HG03469 (cell line): ENCODE measurements around the gene TRIM10.
"Not testable (repeated sequence)": the region's sequence is repeated elsewhere in the genome, so short reads cannot be mapped to it uniquely, and the experiment has no call there.

Source experiments
- ATAC-seq: cut with Tn5 transposase; IDR thresholded peaks from one replicate; pipeline ENCODE4 v1.9.1; 2021; ENCODE audit warnings: mild to moderate bottlenecking, moderate library complexity, moderate number of reproducible peaks; ENCODE audit not compliant: unreplicated experiment

TRIM10 gene

DNA sequence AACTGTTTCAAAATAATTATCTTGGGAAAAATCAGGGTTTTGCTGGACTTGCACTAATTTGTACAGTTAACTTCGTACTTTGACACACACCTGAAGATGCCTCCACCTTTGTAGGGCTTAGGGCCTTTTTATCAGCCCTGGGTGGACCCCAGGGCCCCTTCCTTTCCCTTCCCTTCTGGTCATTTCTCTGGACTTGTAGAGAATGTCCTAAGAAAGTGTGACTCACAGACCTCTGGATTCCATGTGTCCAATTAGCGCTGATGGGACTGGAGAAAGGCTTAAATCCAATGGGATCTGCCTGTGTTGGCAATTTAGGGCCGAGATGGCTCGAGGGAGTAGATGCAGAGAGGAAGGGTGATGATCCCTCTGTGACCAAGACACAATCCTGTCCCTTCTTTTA, 11.7 kb upstream of the TRIM10 start:
- no peak for ATAC-seq

DNA sequence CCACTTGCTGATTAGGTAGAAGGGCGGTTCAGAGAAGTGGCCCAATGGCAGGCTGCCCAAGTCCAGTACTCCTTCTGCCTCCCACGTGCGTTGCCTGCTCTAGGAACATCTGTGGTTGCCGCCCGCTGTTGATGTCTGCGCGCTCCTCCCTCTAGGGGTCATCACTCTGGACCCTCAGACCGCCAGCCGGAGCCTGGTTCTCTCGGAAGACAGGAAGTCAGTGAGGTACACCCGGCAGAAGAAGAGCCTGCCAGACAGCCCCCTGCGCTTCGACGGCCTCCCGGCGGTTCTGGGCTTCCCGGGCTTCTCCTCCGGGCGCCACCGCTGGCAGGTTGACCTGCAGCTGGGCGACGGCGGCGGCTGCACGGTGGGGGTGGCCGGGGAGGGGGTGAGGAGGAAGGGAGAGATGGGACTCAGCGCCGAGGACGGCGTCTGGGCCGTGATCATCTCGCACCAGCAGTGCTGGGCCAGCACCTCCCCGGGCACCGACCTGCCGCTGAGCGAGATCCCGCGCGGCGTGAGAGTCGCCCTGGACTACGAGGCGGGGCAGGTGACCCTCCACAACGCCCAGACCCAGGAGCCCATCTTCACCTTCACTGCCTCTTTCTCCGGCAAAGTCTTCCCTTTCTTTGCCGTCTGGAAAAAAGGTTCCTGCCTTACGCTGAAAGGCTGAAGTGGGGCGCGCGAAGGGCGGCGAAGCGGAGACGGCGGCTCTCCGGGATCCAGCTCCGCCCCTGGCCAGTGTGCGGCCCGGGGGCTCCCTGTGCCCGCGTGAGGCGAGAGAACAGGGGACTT, 10.9 kb upstream of the TRIM10 start:
- no peak for ATAC-seq

DNA sequence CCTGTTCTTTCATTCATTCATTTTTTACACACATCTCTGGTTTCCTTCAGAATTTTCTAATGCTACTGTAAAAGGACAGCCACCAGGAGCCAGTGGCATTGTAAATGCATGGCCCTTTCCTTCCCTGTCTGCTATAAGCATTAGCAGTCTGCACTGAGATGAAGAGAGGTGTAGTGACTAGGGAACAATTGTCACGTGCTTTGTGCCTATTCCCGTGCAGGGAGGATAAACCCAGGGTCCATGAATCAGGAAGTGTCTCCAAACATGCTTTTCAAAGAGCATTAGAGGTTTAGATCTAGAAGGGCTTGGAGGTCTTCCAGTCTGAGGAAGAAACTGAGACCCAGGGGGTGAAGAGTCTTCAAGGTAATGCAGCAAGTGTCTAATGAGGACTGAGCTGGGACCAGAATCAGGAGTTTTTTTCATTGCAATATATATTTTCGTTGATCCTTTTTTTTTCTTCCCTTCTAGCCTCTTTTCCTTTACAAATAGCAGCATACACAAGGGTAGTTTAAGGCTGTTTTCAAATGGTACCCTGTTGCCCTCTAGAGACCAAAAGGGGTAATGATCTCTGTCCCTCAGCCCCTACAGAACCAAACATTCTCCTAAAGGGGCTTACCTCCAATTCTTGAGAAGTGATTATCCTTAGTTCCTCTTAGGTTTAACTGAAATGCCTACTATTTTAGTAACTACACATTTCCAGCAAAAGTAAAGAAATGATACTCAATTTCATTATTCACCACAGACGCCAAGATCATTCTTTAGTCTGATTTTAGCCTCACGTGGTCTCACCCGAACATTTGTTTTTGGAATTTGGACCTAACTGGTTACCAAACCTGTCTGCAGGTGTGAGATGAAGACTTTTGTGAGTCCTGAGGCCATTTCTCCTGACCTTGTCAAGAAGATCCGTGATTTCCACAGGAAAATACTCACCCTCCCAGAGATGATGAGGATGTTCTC, 8.9 kb upstream of the TRIM10 start:
- no peak for ATAC-seq

DNA sequence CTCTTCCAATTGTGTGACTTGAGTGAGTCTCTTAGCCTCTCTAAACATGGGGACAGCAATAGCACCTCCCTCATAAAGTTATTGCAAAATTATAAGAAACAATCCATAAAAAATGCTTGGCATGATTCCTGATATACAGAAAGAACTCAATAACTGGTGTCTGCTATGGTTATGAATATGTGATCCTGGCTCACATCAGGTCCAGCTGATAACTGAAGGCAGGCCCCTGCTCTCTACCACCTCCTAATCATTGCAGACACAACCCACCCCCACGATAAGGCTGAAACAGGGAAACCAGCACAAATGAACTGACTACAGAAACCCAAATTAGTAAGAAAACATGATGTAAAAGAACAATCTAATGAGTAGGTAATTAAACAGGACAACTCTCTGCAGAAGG, 7.7 kb upstream of the TRIM10 start:
- no peak for ATAC-seq

DNA sequence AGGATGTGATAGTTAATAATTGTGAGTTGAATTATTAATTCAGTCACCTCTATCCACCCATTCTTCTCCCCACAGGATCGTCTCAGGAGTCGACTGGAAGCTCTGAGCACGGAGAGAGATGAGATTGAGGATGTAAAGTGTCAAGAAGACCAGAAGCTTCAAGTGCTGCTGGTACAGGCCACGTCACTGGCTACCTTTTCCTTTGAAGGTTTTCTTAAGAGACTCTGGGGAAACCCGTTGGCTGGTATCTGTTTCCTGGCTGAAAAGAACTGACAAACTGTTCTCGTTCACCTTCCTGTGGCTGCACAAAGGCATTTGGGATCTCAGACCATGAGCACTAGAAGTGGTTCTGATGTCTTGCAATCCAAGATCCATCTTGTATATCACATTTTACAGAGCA, 6.1 kb upstream of the TRIM10 start:
- ATAC-seq = no peak

DNA sequence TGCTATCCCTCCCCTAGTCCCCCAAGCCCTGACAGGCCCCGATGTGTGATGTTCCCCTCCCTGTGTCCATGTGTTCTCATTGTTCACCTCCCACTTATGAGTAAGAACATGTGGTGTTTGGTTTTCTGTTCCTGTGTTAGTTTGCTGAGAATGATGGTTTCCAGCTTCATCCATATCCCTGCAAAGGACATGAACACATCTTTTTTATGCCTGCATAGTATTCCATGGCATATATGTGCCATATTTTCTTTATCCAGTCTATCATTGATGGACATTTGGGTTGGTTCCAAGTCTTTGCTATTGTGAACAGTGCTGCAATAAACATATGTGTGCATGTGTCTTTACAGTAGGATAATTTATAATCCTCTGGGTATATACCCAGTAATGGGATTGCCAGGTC, 4.2 kb upstream of the TRIM10 start:
- not testable (repeated sequence) for ATAC-seq

DNA sequence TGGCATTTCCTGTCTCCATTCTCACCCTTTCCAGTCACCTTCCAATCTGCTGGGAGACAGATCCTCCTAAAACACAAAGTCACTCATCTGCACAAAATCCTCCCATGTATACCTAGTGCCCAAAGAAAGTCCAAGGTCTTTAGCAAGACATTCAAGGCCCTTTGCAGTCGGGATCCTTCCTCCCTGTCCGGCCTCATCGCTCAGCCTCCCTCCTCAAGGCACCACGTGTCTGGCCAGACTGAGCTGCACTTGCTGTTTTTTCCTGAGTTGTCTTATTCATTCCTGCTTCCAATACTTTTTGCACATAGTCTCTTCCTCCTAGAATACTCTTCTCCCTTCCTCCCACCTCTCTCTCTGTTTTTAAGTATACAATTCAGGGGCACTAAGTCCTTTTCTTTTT, 3.7 kb upstream of the TRIM10 start:
- no peak for ATAC-seq

DNA sequence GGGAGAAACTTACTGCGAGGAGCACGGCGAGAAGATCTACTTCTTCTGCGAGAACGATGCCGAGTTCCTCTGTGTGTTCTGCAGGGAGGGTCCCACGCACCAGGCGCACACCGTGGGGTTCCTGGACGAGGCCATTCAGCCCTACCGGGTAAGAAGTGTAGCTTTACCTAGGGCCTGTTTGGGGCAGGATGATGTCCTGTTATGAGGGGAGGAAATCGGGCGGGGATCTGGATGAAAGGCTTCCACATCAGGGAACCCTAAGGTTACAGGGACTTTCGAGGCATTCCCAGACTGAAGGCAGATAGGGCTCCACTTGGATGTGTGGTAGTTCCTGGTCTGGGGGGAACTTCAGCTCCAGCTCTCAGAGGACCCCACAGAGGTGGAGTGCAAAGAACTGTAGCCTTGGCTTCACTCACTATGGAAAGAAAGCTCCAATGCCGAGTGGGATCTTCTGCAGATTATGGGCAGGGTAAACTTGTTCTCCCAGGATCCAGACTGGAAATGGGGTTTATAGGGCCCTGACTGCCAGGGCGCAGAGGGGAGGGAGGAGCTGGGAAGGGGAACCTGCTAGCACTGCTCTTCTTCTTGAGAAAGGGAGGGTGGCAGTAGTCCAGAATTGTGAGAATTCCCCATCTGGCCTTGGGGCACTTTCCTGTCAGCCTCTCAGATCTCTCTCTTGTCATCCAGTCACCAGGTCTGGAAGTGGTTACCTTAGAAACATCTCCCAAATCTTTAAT, 3.1 kb upstream of the TRIM10 start:
- ATAC-seq = no peak

DNA sequence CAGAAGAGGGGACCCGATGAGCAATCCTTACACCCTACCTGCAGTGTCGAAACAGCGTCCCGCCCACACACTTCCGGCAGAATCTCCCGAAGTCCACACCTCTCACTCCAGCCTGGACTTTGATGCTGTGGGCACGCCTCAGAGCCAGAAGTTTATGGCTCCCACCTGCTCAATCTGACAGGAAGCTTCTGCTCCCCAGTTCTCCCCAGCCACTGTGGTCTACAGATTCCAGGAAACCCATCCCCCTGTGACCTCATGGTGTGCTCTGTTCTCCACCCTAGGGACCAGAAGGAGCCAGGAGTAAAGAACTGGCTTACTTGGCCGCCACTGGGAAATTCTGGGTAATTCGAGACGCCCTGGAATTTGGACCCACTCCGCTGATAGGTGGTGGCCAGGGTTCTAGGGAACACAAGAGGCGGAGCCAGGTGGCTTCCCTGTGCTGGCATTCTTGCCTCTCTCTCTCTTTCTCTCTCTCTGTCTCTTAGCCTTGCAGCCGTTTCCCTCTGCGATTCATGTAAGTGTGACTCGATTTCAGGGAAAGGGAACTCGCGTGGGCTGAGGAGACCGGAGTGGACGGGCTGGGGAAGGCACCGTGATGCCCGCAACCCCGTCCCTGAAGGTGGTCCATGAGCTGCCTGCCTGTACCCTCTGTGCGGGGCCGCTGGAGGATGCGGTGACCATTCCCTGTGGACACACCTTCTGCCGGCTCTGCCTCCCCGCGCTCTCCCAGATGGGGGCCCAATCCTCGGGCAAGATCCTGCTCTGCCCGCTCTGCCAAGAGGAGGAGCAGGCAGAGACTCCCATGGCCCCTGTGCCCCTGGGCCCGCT, 2.3 kb upstream of the TRIM10 start, which contains the start of gene TRIM15:
TRIM15 (plus strand) TSS at position 457 of the 828 bp plus-strand sequence; CDS start at position 596, 139 bp downstream.
- ATAC-seq = no peak

DNA sequence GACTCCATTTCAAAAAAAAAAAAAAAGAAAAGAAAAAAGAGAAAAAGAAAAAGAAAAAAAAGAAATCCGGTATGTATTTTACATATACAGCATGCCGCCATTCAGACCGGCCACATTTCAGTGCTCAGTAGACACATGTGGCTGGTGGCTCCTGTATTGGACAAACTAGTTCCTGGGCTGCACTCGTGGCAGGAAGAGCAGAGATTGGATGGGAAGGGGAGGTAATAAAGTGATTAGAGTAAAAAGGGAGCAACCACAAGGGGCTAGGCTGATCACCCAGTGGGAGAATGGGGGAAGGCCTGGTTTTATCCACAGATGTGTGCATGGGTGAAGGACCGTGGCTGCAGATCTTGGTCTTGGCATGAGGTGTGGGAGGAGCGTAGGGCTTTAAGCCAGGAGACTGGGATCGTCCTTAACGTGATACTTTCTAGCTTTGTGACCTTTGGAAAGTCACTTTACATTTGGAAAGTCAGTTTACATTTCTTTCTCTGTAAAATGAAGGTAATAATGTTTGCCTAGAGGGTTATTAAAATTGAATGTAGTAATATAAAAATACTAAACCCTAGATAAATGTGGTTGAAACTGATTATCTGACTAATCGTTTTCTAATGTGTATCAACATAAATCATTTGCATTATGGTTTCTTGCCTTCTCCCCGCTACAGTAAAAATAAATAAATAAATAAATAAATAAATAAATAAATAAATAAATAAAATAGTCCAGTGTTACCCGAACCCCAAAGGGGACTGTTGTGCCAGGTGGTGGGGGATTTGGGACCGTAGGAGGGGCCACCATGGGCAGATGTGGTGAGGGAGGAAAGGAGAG, 1.5 kb upstream of the TRIM10 start:
- no peak for ATAC-seq

DNA sequence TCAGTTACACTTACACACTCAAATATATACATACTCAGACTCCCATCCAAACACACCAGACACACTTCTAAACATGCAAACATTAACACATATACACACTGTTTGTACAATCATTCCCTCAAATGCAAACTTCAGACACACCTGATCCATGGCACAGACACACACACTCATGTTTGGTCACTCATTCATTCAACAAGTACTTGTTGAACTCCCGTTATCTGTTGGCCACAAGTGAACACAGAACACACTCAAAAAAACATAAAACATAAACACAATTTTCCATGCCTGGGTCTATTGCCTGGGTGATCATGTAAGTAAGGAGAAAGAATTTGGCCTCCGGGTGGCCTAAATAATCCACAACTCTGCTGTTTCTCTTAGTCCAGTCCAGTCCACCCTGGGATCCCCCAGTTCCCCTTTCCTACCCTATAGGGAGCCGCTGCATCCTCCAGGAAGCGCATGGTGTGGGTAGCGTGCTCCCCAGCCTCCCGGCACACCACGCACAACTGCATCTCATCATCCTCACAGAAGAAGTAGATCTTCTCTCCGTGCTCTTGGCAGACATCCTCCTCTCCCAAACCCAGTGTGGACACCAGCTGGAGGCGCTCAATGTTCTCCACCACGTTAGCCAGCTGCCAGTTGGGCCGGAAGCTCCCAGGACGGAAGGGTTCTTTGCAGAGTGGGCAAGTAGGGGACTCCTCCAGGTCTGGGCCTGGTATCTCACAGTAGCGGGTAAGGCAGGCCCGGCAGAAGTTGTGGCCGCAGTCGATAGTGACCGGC, 815 bp downstream of the TRIM10 start:
- ATAC-seq = no peak

DNA sequence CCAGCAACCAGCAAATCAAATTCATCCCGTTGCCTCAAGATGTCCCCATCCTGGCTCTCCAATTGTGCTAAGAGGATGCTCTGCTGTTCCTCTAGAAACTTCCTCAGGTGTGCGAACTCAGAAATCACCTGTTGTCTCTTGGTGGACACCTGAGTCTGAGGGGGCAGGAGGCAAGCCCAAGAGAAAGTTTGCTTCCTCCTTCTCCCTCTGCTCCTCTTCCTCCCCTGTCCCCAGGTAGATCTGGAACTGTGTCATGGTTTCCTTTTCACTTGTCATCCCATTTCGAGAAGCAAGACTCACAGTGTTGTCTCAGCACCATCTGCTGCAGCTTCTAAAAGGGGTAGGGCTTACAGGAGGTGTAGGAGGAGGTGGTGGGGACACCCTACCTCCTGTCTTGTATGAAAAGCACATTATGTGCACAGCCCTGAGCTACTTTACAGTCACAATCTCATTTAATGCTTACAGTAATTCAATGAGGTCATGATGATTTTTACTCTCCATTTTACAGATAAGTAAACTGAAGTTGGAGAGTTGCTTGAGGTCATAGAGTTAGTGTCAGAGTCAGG, 2.5 kb downstream of the TRIM10 start:
- no peak for ATAC-seq

DNA sequence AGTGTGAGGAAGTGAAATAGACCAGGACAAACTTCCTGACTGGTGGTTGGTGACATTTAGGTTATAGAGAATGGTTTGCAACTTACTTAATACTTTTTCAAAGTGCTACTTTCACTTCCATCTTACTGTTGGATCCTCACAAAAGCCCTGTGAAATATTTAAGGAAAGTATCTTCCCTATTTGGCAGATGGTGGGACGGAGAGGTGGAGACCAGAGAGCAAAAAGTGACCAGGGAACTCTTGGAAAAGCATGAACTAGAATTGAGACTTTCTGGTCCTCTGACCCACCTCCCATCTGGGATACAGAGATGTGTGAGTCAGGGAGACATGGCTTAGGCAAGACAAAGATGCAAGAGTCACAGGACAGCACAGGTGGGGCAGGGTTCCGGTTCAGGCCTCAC, 3.0 kb downstream of the TRIM10 start:
- ATAC-seq = no peak

DNA sequence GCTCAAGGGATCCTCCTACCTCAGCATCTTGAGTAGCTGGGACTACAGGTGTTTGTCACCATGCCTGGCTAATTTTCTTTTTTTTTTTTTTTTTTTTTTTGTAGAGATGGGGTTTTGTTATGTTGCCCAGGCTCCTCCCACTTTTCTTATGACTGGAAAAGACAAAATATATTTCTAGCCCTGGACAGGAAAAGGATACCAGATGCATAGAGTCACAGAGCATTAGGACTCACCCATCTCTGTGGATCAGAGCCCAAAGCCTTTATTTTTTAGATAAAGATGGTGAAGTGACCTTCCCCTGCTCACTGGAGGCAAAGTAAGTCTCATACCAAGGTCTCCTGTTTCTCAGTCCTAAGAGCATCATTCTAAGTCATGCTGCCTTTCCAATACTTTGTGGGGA, 3.4 kb downstream of the TRIM10 start:
- ATAC-seq = no peak

DNA sequence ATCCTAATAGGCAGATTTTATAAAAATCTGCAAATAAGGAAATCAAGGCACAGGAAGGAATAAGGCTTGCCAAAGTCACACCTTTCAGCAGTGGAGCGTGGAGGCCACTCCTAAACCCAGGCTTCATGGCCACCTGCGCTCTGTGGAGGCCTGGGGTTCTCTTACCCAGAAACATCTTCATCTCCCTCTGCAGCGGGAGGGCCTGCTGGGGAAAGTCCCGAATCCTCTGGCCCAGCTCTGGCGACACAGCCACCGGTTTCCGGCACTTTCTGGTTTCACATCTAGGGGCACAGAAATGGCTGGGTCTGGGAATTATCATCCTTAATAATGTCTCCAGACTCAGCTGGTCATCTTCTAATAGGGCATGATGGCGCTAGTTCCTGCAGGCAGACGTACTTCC, 4.2 kb downstream of the TRIM10 start:
- no peak for ATAC-seq

DNA sequence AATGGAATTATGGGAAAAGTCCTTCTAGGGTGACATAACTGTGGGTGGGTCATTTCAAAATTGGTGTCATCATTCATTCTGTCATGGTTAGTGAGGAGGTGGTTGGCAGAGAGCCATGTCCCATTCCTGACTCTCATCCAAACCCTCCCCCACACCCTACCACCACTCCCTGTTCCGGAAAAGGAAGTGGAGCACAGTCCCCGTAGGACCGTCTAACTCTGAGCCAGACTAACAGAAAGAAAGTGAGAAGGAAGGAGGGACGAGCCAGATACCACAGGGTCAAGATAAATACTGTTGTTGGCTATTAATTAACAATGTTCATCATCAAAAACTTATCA, 4.8 kb downstream of the TRIM10 start:
- ATAC-seq = no peak

DNA sequence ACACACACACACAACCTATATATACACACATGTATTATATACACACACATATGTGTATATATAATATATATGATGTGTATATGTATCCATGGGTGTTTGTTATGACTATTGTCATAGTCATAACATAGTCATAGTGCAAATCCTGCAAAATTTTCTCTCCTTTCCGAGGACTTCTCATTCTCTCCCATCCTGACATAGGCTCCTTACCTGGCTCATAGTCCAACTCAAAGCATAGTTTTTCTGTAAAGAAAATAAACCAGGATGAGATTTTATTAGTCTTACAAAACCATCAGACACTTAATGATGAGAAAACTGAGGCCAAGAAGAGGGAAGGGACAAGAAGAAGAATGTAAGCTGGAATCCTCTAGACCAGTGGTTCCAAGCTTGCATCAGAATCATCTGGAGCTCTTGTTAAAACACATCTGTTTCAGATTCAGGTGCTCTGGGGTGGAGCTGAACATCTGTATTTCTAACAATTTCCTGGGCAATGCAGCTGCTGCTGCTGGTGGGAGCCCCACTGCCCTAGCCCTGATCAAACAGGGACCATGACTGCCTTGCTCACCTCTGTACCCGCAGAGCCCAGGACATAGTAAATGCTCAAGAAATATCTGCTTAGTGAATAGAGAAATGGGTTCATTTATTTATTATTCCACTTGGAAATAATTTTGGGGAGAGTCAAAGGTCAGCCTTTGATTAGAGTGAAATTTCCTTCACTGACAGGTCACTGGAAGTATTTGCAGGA, 5.3 kb downstream of the TRIM10 start:
- ATAC-seq = no peak
